MM.1S (cell line): ENCODE results near the gene KLK6.

Source experiments
- EZH2 ChIP-seq: fragments of 300-600 bp; sonication (generic); optimal IDR thresholded peaks from 2 replicates; pipeline ENCODE3; 2017; ENCODE audit warnings: low read depth, mild to moderate bottlenecking, antibody characterized with exemption, low read length, mixed read lengths
- TF ChIP-seq, protein P1 (sequence below): fragments of 300-600 bp; sonication (generic); IDR thresholded peaks from 2 replicates; pipeline ENCODE4 v1.5.1; 2016; ENCODE audit warnings: antibody characterized with exemption, low read length, mixed read lengths

DNA sequence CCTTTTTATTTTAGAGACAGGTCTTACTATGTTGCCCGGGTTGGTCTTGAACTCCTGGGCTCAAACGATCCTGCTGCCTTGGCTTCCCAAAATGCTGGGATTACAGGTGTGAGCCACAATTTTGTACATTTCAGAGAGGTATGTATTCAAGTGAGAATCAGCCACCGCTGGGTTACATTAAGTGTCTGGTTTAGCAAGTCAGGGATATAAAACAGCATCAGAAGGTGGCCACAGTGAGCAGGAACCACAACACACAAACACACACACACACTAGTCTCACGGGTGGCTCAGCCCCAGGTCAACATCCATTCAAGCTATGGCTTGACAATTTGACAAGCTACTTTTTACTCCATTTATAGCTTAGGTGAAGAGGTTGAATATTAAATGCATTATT lies 36.7 kb downstream of the KLK6 start:
- TF ChIP-seq, protein P1, sequence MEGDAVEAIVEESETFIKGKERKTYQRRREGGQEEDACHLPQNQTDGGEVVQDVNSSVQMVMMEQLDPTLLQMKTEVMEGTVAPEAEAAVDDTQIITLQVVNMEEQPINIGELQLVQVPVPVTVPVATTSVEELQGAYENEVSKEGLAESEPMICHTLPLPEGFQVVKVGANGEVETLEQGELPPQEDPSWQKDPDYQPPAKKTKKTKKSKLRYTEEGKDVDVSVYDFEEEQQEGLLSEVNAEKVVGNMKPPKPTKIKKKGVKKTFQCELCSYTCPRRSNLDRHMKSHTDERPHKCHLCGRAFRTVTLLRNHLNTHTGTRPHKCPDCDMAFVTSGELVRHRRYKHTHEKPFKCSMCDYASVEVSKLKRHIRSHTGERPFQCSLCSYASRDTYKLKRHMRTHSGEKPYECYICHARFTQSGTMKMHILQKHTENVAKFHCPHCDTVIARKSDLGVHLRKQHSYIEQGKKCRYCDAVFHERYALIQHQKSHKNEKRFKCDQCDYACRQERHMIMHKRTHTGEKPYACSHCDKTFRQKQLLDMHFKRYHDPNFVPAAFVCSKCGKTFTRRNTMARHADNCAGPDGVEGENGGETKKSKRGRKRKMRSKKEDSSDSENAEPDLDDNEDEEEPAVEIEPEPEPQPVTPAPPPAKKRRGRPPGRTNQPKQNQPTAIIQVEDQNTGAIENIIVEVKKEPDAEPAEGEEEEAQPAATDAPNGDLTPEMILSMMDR = no peak
- no peak for TF ChIP-seq EZH2
